ENCODE data around the gene CAMK2D. TPM values are rescaled to one million over a fixed set of nuclear protein-coding genes. Genes with fewer than 3 reads are reported as not detected.
A peak's percentile ranks its signal among the peaks of the same experiment; 100 is the strongest.

The CAMK2D gene
- total RNA-seq, 1 experiment from 2014 or later = 21.5 TPM

DNA sequence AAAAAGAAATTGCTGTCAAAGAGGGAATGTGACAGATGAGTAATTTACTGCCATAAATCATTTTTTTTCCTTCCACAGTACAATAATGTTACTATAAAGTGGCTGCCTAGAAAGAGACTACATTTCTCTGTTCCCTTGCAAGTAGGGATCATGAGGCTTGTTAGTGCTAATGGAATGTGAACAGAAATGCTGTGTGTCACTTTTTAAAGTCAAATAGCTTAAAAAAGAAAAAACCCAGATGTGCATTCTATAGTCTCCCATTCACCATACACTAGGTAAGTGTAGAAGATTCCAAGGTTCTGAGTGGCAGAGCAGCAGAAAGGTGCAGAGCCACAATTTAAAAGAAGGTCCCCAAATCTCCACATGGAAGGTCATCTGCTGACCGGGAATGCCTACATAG is 328.4 kb downstream of the CAMK2D start:
- Histone ChIP-seq H3K4me3 (ENCODE audit: insufficient read depth, low read depth, low read length) (no peak overlapping the region), H3K36me3 (replicated peaks; ENCODE audit: control insufficient read depth, insufficient read depth, low read length) (no peaks in the 10 kb centered on the region), H3K27me3 (ENCODE audit: control insufficient read depth, insufficient read depth, low read length) (no peaks in the 10 kb centered on the region)
- no peak for DNase-seq

DNA sequence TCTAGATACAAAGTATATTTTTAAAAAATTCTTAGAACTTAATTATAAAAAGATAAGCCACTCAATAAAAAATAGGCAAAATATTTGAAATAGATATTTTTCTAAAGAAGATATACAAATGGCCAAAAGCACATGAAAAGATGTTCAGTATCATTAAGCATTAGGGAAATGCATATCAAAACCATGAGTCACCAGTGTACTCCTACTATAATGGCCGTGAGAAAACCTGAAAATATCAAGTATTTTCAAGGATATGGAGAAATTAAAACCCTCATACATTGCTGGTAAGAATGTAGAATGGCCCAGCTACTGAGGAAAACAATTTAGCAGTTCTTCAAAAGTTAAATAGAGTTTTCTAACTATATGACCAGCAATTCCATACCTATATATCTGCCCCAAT is 337.9 kb downstream of the CAMK2D start:
- no peak overlapping the region for H3K4me3 ChIP-seq (ENCODE audit: insufficient read depth, low read depth, low read length)
- DNase-seq = no peak
- no peaks in the 10 kb centered on the region for H3K27me3 ChIP-seq (ENCODE audit: control insufficient read depth, insufficient read depth, low read length)
- no peaks in the 10 kb centered on the region for H3K36me3 ChIP-seq (replicated peaks; ENCODE audit: control insufficient read depth, insufficient read depth, low read length)

DNA sequence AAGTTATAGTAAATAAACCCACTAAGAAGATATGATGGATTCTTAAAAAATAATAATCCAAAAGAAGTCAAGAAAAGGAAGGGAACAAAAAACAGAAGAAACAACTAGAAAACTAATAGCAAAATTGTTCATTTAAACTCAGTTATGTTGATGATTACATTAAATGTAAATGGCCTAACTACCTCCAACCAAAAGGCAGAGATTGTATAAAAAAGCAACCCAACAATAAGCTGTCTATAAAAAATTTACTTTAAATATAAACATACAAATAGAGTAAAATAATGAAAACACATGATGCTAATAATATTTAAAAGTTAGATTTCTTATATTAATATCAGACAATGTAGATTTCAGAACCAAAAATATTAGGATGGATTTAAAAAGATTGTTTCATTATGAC is 340.6 kb downstream of the CAMK2D start:
- DNase-seq = no peak
- Histone ChIP-seq H3K4me3 (ENCODE audit: insufficient read depth, low read depth, low read length) (no peak overlapping the region), H3K36me3 (replicated peaks; ENCODE audit: control insufficient read depth, insufficient read depth, low read length) (no peaks in the 10 kb centered on the region), H3K27me3 (ENCODE audit: control insufficient read depth, insufficient read depth, low read length) (no peaks in the 10 kb centered on the region)

DNA sequence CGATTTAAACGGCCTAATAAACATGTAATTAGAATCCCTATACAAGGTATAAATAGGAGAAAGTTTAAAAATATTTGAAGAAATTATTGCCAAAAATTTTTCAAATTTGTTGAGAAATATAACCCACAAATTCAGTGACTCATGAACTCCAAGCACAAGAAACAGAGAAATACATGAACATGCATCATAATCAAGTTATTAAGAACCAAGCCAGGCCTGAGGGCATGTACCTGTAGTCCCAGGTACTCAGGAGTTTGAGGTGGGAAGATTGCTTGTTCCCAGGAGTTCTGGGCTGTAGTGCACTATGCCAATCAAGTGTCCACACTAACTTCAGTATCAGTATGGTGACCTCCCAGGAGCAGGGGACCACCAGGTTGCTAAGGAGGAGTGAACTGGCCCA is 341.9 kb downstream of the CAMK2D start:
- no peak for DNase-seq
- H3K36me3 ChIP-seq (replicated peaks; ENCODE audit: control insufficient read depth, insufficient read depth, low read length) = no peaks in the 10 kb centered on the region
- no peak overlapping the region for H3K4me3 ChIP-seq (ENCODE audit: insufficient read depth, low read depth, low read length)
- H3K27me3 ChIP-seq (ENCODE audit: control insufficient read depth, insufficient read depth, low read length) = no peaks in the 10 kb centered on the region

DNA sequence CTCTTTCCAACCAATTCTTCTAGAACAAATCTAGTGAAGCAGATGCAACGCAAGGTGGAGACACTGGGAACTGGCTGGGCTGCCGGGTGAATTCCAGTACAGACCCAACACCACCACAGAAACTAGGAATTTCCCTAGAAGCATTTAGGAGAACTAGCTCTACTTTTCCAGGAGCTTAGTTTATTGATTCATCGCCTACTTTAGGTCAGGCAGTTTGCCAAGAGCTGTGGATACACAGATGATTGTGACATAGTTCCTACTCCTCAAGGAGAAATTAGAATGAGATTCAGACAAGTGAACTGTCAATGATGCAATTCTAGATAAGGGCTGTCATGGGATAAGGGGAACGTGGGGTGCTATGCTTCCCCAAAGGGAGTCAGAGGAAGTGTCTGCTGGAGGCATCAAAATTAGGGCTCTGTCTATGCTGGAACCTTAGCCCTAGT is 350.0 kb downstream of the CAMK2D start:
- DNase-seq = no peak
- Histone ChIP-seq H3K36me3 (replicated peaks; ENCODE audit: control insufficient read depth, insufficient read depth, low read length) (no peaks in the 10 kb centered on the region), H3K4me3 (ENCODE audit: insufficient read depth, low read depth, low read length) (no peak overlapping the region), H3K27me3 (ENCODE audit: control insufficient read depth, insufficient read depth, low read length) (no peaks in the 10 kb centered on the region)

GRCh38 chr4:113410686-113411085 is 350.9 kb downstream of the CAMK2D start:
- no peaks in the 10 kb centered on the region for H3K27me3 ChIP-seq (ENCODE audit: control insufficient read depth, insufficient read depth, low read length)
- no peaks in the 10 kb centered on the region for H3K36me3 ChIP-seq (replicated peaks; ENCODE audit: control insufficient read depth, insufficient read depth, low read length)
- no peak overlapping the region for H3K4me3 ChIP-seq (ENCODE audit: insufficient read depth, low read depth, low read length)
- DNase-seq = no peak

DNA sequence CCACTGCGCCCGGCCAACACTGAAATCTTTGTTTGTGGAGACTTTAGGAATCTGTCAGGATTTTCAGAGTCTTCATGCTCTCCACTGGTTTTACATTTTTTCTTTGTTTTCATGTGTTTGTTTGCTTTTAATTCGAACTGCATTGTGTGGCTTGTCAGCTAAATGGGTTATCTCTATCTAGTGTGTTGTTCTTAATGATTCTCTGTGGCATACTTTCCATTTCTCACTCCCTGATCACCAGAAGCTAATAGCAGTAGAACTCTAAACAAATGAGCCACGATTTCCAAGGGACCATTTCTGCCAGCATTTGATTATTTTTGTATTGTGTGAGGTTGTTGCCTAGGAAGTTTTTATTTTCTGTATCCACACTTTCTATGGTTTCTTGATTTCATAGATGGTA is 352.4 kb downstream of the CAMK2D start:
- Histone ChIP-seq H3K4me3 (ENCODE audit: insufficient read depth, low read depth, low read length) (no peak overlapping the region), H3K27me3 (ENCODE audit: control insufficient read depth, insufficient read depth, low read length) (no peaks in the 10 kb centered on the region), H3K36me3 (replicated peaks; ENCODE audit: control insufficient read depth, insufficient read depth, low read length) (no peaks in the 10 kb centered on the region)
- no peak for DNase-seq

GRCh38 chr4:113407409-113407808 is 354.1 kb downstream of the CAMK2D start:
- Histone ChIP-seq H3K4me3 (ENCODE audit: insufficient read depth, low read depth, low read length) (no peak overlapping the region), H3K36me3 (replicated peaks; ENCODE audit: control insufficient read depth, insufficient read depth, low read length) (no peaks in the 10 kb centered on the region), H3K27me3 (ENCODE audit: control insufficient read depth, insufficient read depth, low read length) (no peaks in the 10 kb centered on the region)
- peak; percentile 26 for DNase-seq

GRCh38 chr4:113406723-113407016 is 354.9 kb downstream of the CAMK2D start:
- H3K36me3 ChIP-seq (replicated peaks; ENCODE audit: control insufficient read depth, insufficient read depth, low read length) = no peaks in the 10 kb centered on the region
- H3K4me3 ChIP-seq (ENCODE audit: insufficient read depth, low read depth, low read length) = no peak overlapping the region
- DNase-seq = no peak
- no peaks in the 10 kb centered on the region for H3K27me3 ChIP-seq (ENCODE audit: control insufficient read depth, insufficient read depth, low read length)

- H3K4me3 ChIP-seq (ENCODE audit: insufficient read depth, low read depth, low read length) = no peak overlapping the region
- DNase-seq = no peak
- no peaks in the 10 kb centered on the region for H3K27me3 ChIP-seq (ENCODE audit: control insufficient read depth, insufficient read depth, low read length)
- H3K36me3 ChIP-seq (replicated peaks; ENCODE audit: control insufficient read depth, insufficient read depth, low read length) = no peaks in the 10 kb centered on the region
Measured at GRCh38 chr4:113405874-113406722, 355.4 kb downstream of the CAMK2D start.

- no peak for DNase-seq
- H3K4me3 ChIP-seq (ENCODE audit: insufficient read depth, low read depth, low read length) = no peak overlapping the region
- no peaks in the 10 kb centered on the region for H3K27me3 ChIP-seq (ENCODE audit: control insufficient read depth, insufficient read depth, low read length)
- H3K36me3 ChIP-seq (replicated peaks; ENCODE audit: control insufficient read depth, insufficient read depth, low read length) = no peaks in the 10 kb centered on the region
Measured at GRCh38 chr4:113404841-113405240, 356.7 kb downstream of the CAMK2D start.

- Histone ChIP-seq H3K27me3 (ENCODE audit: control insufficient read depth, insufficient read depth, low read length) (no peaks in the 10 kb centered on the region), H3K4me3 (ENCODE audit: insufficient read depth, low read depth, low read length) (no peak overlapping the region), H3K36me3 (replicated peaks; ENCODE audit: control insufficient read depth, insufficient read depth, low read length) (no peaks in the 10 kb centered on the region)
- DNase-seq = no peak
Measured at GRCh38 chr4:113404167-113404571, 357.4 kb downstream of the CAMK2D start.

Other genes starting within 250 kb of the CAMK2D start
- gene ARSJ, start 217.9 kb upstream of the CAMK2D start, total RNA-seq (2014; rRNA removed; shearing (Covaris generic)) = 2.3 and 2.7 TPM in 2 replicates